Right atrium auricular region (tissue), 2 donors: ENCODE measurements around the gene PRICKLE4. TPM values are rescaled to one million over a fixed set of nuclear protein-coding genes. Genes with fewer than 3 reads are reported as not detected.

ENCODE experiments used
- DNase-seq: peaks from one replicate; pipeline ENCODE4 v3.0.0-alpha.2; 2019; ENCODE audit warnings: low spot score
- H3K27ac ChIP-seq, 2 donors: fragments of 200-600 bp; sonication (generic); 1 replicate in 1 of 2; 2 replicates in 1 of 2; pipeline ENCODE4 v1.5.1; 2016 to 2019
- H3K27me3 ChIP-seq, 2 donors: fragments of 200-600 bp; sonication (generic); one replicate each; pipeline versions ENCODE4 v1.5.1 to v1.6.0; 2017 to 2019
- H3K36me3 ChIP-seq: fragments of 200-600 bp; sonication (generic); one replicate; pipeline ENCODE4 v1.5.1; 2016
- H3K4me1 ChIP-seq, 2 donors: fragments of 200-600 bp; sonication (generic); one replicate each; pipeline versions ENCODE4 v1.5.1 to v1.6.0; 2017 to 2019
- H3K4me3 ChIP-seq, 2 donors: fragments of 200-600 bp; sonication (generic); 1 replicate in 1 of 2; 2 replicates in 1 of 2; pipeline ENCODE4 v1.5.1; 2017 to 2019; ENCODE audit warnings: mild to moderate bottlenecking in 1 of 2, moderate library complexity in 1 of 2
- H3K9me3 ChIP-seq, 2 donors: fragments of 200-600 bp; sonication (generic); one replicate each; pipeline ENCODE4 v1.5.1; 2019
- CTCF ChIP-seq, 2 donors: fragments of 200-600 bp; sonication (generic); IDR thresholded peaks; one replicate each; pipeline ENCODE4 v1.5.1; 2019; ENCODE audit warnings: antibody characterized with exemption in 2 of 2
- total RNA-seq, 2 donors: library from RNA; depleted of rRNA; stranded (reverse); fragments of >200 nt; gene quantifications; one replicate each; pipeline ENCODE4 v1.1.0, GENCODE V29; 2016

Gene PRICKLE4
- total RNA-seq, 2 donors from 2014 or later, result 4.3 to 5.6 TPM

- DNase-seq, result no peak
- Histone ChIP-seq H3K4me1 (peaks cover 0 to 6% of the 10 kb centered on the region in 2 donors), H3K27me3 (no peaks in the 10 kb centered on the region), H3K4me3 (no peak overlapping the region), H3K27ac (peak overlapping the region in 1 of 2 donors; percentile 8), H3K36me3 (no peaks in the 10 kb centered on the region), H3K9me3 (no peaks in the 10 kb centered on the region)
- no peak for TF ChIP-seq CTCF (IDR thresholded peaks at IDR 0.05)
Observed at GRCh38 chr6:41815587-41815986, 35.0 kb downstream of the PRICKLE4 start.

GRCh38 chr6:41818271-41819054 is 37.9 kb downstream of the PRICKLE4 start:
- no peak overlapping the region for H3K4me3 ChIP-seq
- peaks cover 0 to 6% of the 10 kb centered on the region in 2 donors for H3K4me1 ChIP-seq
- H3K27me3 ChIP-seq, result no peaks in the 10 kb centered on the region
- no peaks in the 10 kb centered on the region for H3K9me3 ChIP-seq
- TF ChIP-seq CTCF (IDR thresholded peaks at IDR 0.05), result no peak
- H3K27ac ChIP-seq, result no peak overlapping the region
- H3K36me3 ChIP-seq, result no peaks in the 10 kb centered on the region
- DNase-seq, result no peak

- Histone ChIP-seq H3K4me3 (no peak overlapping the region), H3K36me3 (no peaks in the 10 kb centered on the region), H3K27ac (no peak overlapping the region), H3K4me1 (no peaks in the 10 kb centered on the region), H3K9me3 (no peaks in the 10 kb centered on the region), H3K27me3 (no peaks in the 10 kb centered on the region)
- no peak for DNase-seq
- TF ChIP-seq CTCF (IDR thresholded peaks at IDR 0.05), result no peak
Observed at GRCh38 chr6:41821266-41821665, 40.7 kb downstream of the PRICKLE4 start.

- Histone ChIP-seq H3K36me3 (no peaks in the 10 kb centered on the region), H3K4me3 (no peak overlapping the region), H3K27ac (no peak overlapping the region), H3K4me1 (no peaks in the 10 kb centered on the region), H3K27me3 (no peaks in the 10 kb centered on the region), H3K9me3 (no peaks in the 10 kb centered on the region)
- DNase-seq, result no peak
- TF ChIP-seq CTCF (IDR thresholded peaks at IDR 0.05), result no peak
Observed at GRCh38 chr6:41822021-41822420, 41.4 kb downstream of the PRICKLE4 start.

GRCh38 chr6:41823178-41823577 is 42.6 kb downstream of the PRICKLE4 start:
- H3K9me3 ChIP-seq, result no peaks in the 10 kb centered on the region
- H3K36me3 ChIP-seq, result no peaks in the 10 kb centered on the region
- no peak overlapping the region for H3K27ac ChIP-seq
- no peak for TF ChIP-seq CTCF (IDR thresholded peaks at IDR 0.05)
- H3K4me3 ChIP-seq, result no peak overlapping the region
- DNase-seq, result no peak
- no peaks in the 10 kb centered on the region for H3K27me3 ChIP-seq
- no peaks in the 10 kb centered on the region for H3K4me1 ChIP-seq
